DMS114 treated with DMSO at 0.1 percent for 48 hours (cell line): ENCODE results near the gene MAP3K13.
"Not testable (repeated sequence)": the region's sequence is repeated elsewhere in the genome, so short reads cannot be mapped to it uniquely, and the experiment has no call there.

ENCODE experiments used
- DNase-seq: peaks from one replicate; lab custom pipeline; 2025; ENCODE audit not compliant: unreplicated experiment; lab: John Stamatoyannopoulos, UW

MAP3K13 gene

DNA sequence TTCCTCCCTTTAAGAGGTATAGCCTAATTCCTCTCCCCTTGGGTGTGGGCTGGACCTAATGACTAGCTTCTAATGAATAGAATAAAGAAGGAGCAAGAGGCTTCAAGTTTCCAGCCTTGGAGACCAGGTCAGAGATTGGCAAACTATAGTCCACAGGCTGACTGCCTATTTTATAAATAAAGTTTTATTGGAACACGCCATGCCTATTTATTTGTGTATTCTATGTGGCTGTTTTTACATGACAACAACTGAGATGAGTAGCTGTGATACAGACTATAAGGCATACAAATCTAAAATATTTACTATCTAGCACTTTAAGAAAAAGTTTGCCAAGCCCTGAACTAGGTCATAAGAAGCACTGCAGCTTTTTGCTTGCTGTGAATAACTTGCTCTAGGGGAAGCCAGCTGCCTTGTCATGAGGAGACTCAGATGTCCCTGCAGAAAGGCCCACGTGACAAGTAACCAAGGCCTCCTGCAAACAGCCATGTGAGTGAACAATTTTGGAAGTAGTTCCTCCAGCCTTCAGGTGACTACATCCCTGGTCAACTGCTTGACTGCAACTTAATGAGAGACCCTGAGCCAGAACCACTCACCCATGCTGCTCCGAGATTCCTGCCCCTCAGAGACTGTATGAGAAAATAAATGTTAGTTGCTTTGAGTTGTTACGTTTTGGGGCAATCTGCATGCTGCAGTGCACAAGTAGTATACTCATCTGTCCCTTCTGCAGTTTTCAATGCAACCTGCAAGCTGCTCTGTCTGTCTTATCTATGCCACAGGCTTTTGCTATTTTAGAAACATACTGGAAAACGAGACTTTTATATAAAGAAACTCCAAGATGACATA lies 21.1 kb upstream of the MAP3K13 start:
- DNase-seq = no peak

GRCh38 chr3:185342459-185343174 lies 20.3 kb upstream of the MAP3K13 start:
- no peak for DNase-seq

- no peak for DNase-seq
These were observed 15.5 kb upstream of the MAP3K13 start for GRCh38 chr3:185347399-185347798.

- DNase-seq = no peak
These were observed 12.1 kb upstream of the MAP3K13 start for GRCh38 chr3:185350841-185351240.

GRCh38 chr3:185351396-185351795 lies 11.5 kb upstream of the MAP3K13 start:
- DNase-seq = no peak

GRCh38 chr3:185353225-185353624 lies 9.7 kb upstream of the MAP3K13 start:
- DNase-seq = no peak

DNA sequence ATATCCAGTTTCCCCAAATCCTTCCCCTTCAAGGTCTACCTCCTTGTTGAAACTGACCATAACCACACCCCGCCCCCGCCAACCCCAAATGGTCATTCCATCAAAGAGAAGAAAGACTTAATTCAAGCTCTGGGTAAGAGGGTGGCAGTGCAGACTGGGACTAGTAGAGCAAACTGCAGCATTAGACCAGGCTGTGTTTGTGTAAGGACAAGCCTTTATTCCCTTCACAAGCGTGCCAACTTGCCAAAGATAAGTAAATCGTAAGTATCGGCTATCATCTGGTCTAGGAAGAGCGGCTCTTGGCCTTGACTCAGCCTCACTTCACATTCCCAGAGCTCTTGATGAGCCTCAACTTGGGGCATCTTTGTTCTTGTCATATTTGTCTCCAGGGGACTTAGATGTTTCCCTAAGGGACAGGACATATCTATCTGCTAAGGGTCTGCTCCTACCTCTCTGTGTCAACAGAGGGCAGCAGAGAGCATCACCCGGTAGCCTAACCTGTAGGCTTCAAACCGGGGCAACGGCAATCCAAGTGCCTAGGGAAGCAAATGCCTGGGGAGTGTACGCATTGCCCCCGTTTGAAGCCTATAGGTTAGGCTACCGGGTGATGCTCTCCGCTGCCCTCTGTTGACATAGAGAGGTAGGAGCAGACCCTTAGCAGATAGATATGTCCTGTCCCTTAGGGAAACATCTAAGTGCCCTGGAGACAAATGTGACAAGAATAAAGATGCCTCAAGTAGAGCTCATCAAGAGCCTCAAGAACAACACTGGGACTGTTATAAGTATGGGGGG lies 8.9 kb upstream of the MAP3K13 start:
- no peak for DNase-seq

GRCh38 chr3:185356499-185356898 lies 6.4 kb upstream of the MAP3K13 start:
- no peak for DNase-seq

DNA sequence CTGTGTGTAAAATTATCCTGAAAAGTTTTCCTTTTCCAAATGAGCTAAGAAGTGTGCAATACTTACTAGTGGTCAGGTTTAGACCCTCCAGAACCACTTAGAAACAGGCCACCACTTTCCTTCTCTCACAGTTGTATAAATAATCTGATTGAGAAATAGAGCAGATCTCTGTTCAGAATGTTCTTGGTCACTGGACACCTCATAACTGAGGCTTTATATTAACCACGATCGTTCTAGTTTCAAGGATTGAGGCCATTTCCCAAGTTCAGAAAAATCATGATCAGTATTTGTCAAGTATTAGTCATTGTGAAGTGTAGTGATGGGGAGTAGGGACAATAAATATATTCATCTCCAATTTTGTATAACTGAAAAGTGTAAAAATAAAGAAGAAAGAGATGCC lies 1.0 kb upstream of the MAP3K13 start:
- DNase-seq = no peak

DNA sequence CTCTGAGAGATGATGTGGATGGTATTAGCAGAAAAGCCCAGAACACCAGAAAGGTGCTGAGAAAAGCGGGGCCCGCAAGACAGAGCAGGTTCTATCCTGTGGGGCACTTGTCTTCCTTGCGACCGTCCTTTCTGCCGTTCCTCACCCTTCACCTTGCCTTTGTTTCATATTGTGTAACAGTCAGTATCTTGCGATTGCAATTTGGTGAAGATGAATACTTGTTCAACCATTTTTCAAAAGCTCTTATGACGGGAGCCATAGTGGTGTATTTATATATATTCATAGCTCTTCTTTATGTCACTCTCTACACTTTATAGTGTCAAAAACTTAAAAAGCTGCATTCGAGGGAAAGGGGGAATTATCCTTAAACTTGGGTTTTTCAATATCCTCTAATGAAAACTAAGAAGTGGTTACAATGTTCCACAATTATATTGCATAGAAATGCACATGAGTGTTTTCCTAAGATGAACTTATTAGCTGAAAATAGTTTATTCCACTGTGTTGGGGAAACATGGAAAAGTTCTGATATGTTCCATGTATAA lies 797 bp downstream of the MAP3K13 start:
- no peak for DNase-seq

DNA sequence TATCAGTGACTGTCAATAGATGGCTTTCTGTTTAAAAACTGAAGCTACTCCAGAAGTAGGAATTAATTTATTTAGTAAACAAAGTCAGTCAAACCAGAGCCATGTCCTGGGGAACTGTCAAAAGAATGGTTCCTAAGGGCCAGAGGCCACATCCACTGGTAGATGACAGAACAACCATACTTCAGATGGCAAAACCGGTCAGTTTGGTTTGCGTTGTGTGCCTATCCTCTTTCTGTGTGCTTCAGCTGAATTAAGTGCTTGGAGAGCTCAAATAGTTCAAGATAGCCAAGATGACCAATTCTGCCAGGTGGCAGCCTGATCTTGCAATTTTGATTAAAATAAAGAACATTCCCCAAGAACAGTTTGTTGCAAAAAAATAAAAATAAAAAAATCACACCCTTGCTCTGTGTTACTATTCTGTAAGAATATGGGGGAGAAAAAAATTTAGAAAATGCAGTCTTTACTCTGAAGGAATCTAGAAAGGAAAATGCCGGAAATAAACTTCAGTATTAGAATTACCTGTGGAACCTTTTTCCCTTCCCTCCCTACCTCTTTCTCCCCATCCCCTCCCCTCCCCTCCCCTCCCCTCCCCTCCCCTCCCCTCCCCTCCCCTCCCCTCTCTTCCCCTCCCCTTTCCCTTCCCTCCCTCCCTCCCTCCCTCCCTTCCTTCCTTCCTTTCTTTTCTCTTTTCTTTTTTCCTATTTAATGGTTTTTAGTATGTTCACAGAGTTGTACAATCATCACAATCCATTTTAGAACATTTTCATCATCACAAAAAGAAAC lies 2.5 kb downstream of the MAP3K13 start:
- no peak for DNase-seq

DNA sequence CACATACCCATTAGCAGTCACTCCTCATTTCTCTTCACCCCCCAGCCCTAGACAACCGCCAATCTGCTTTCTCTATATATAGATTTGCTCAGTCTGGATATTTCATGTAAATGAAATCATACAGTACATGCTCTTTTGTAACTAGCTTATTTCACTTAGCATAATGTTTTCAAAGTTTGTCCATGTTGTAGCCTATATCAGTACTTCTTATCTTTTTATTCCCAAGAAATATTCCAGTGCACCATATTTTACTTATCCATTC lies 3.1 kb downstream of the MAP3K13 start:
- DNase-seq = no peak

GRCh38 chr3:185366913-185367312 lies 4.0 kb downstream of the MAP3K13 start:
- DNase-seq = no peak

DNA sequence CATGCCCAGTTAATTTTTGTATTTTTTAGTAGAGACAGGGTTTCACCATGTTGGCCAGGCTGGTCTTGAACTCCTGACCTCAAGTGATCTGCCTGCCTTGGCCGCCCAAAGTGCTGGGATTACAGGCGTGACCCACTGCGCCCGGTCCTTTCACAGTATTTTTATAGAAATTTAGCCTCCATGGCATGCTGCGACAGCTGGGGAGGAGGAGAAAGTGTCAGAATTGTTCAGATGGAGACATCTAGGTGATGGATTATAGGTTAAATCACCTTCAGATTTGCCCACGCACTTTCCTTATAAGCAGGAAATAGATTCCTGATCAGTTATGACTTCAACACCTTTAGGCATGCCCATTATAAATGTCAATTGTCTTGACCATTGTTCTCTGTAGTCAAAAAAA lies 7.4 kb downstream of the MAP3K13 start:
- not testable (repeated sequence) for DNase-seq

DNA sequence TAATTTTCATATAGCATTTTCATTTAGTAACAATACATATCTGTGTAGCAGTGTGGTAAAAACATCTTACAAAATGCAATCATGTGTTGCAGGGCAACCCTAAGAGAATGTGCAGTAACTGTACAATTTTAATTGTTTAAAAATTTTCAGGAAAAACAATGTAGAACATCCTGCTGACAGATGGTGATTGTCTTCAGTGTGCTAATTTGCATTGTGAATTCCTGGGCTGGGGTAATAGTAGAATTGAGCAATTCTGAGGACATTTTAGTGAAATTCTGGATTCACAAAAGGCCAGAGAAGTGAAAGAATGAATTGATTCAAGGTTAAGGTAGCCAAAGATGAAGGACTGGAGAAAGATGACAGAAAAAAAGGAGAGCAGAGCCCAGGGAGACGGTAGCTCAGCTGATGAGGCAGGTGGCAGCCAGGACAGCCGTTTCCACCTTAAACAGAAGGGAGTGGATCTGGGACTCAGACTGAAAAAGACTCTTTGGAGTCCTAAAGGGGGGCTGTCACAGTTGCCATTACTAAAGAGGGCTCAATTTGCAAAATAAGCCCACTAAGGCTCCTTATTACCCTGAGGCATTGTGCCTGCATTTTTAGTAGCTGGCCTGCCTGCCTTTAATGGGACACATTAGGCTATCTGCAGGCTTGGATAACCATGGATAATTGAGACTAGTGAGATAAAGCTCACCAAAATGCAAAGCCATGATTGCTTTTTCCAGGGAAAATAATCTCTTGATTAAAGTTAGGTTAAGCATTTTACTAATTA lies 8.6 kb downstream of the MAP3K13 start:
- DNase-seq = no peak

- no peak for DNase-seq
These were observed 18.6 kb downstream of the MAP3K13 start for GRCh38 chr3:185381320-185382058.

DNA sequence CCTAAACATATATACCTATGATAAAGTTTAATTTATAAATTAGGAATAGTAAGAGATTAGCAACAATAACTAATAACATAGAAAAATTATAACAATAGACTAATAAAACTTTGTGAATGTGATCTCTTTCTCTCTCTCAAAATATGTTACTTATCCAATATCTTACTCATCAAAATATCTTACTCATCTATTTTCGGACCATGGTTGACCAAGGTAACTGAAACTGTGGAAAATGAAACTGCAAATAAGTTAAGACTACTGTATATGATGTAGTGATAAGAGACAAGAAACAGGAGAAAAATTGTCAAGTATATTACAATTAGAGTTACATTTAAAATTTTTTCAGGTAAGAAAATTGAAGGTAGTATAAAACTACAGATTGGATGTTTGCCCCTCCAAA lies 19.2 kb downstream of the MAP3K13 start:
- no peak for DNase-seq

DNA sequence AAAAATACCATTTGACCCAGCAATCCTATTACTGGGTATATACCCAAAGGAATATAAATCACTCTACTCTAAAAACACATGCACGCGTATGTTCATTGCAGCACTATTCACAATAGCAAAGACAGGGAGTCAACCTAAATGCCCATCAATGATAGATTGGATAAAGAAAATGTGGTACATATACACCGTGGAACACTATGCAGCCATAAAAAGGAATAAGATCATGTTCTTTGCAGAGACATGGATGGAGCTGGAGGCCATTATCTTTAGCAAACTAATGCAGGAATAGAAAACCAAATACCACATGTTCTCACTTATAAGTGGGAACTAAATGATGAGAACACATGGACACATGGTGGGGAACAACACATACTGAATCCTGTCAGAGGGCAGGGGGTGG lies 23.6 kb downstream of the MAP3K13 start:
- not testable (repeated sequence) for DNase-seq

GRCh38 chr3:185387646-185388045 lies 24.7 kb downstream of the MAP3K13 start:
- DNase-seq = no peak
